GOT3 (cell line): ENCODE results near the gene PTPN14.
"Not testable (repeated sequence)": the region's sequence is repeated elsewhere in the genome, so short reads cannot be mapped to it uniquely, and the experiment has no call there.

Source experiments
- DNase-seq: peaks from one replicate; lab custom pipeline; 2025; ENCODE audit warnings: mixed read lengths; lab: John Stamatoyannopoulos, UW

Gene PTPN14

DNA sequence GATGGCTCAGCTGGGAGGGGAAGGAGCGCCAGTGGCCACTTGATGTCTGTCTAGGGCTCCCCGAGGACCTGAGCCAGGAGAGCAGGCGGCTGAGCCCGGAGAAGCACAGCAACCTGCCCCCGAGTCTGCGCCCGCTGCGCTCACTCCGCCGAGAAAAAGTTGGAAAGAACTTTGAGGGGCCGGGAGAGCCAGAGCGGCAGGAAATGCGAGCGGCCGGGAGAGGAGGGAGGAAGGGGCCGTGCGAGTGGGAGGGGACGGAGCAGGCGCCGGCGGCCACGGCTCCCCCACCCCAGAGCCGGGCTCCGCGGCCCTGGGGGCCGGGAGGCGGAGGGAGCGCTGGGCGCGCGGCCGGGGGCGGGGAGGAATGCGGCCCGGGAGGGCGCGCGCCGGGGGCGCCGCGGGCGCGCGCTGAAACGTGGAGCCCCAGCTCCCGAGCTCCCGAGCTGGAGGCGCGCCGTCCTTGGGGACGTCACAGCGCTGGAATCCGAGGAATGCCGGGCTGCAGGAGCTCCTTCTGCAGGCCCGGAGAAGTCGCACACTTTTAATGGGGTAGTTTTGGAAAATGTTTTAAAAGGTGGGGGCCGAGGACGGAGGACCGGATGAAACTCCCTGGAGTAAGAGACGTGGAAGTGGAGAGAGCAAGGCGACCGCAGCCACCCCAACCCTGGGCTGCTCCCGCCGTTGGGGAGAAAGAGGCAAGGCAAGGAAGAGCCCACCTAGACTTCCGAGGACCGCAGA is at the start of gene PTPN14:
Gene PTPN14 (minus strand): TSS at position 167 of the 738 bp plus-strand sequence. CDS start 86,799 bp downstream, outside the sequence.
- DNase-seq, result peak; percentile 58

DNA sequence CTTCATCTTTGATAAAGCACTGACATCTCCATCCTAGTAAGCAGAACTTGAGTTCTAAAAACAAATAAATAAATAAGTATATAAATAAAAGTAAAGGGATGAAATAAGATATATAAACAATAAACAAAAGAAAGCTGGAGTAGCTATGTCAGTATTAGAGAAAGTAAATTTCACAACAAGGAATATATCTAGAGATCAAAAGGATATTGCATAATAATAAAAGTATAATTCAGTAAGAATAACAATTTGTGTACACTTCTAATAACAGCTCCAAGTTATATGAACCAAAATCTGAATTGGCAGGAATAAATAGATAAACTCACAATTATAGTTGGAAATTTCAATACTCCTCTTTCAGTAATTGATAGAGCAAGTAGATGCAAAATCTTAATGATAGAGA is 41.8 kb upstream of the PTPN14 start:
- DNase-seq, result no peak

DNA sequence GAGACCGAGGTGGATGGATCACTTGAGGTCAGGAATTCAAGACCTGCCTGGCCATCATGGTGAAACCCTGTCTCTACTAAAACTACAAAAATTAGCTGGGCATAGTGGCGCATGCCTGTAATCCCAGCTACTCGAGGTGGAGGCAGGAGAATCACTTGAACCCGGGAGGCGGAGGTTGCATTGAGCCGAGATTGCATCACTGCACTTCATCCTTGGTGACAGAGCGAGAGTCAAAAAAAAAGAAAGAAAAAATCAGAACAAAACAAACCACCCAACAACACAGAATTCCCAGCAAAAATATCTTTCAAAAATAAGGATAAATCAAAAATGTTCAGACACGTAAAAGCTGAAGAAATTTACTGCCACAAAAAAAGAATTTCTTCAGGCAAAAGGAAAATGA is 40.5 kb upstream of the PTPN14 start:
- not testable (repeated sequence) for DNase-seq

DNA sequence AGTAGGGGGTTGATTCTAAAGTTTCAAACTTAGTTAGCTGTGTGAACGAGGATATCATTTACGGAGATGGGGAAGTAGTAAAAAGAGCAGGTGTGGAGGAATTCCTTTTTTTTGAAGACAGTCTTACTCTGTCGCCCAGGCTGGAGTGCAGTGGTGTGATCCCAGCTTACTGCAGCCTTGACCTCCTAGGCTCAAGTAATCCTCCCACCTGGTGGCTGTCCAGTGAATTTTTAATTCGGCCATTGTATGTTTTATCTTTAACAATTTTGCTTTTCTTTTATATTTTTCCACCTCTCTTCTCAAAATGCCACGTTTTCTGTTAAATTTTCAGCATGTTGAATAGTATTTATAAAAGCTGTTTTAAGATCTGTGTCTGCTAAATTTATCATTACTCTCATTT is 39.3 kb upstream of the PTPN14 start:
- DNase-seq, result no peak

DNA sequence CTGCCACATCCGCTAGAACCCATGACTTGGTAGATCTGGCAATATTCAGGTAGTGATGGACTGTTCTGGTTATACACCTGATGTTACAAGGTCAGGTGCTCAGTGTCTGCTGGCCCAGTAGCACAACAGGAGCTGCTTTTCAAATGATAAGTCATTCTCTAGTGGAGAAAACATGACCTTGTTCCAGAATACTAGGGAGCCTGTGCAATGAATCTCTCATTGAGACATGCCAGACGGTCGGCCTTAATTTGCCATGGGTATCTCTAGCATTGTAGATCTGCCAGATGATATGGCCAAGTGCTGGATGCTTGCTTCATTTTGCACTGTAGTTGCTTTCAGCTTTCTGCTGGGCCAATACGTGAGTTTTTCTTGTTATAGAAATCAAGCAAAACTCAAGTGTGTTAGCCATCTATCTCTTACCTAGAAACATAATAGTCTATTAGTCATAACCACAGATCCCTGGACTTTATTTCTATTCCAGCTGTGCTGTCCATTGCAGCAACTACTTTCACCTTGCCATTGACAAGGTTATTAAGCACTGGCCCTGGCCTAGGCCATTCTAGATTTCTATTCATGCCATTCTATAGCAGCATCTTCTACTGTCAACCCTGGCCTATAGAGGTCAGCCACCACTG is 37.7 kb upstream of the PTPN14 start:
- DNase-seq, result no peak

DNA sequence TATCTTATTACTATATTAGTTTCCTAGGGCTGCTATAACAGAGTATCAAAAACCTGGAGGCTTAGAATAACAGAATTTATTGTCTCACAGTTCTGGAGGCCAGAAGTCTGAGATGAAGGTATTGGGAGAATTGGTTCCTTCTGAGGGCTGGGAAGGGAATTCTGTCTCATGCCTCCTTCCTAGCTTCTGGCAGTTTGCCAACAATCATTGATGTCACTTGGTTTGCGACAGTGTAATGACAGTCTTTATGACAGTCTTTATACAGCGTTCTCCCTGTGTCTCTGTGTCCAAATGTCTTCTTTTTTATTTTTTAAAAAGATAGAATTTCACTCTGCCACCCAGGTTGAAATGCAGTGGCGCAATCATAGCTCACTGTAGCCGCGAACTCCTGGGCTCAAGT is 35.8 kb upstream of the PTPN14 start:
- DNase-seq, result no peak

DNA sequence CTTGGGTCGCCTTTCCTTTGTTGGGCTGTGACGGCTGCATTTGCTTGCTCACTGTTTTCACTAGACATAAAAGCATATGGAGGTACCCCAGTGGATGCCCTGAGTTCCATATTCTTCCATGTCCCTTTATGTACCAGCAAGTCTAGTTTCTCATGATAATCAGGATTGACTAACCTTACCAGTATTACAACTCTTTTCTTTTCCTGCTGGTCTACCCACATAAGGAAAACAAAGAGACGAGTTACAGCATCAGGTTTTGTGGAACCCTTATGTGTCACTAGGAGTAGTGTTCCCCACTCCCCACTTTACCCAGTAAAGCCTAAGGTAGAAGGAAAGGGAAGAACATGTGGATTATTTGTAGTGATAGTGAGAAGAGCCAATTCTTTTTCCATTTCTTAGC is 35.2 kb upstream of the PTPN14 start:
- no peak for DNase-seq

DNA sequence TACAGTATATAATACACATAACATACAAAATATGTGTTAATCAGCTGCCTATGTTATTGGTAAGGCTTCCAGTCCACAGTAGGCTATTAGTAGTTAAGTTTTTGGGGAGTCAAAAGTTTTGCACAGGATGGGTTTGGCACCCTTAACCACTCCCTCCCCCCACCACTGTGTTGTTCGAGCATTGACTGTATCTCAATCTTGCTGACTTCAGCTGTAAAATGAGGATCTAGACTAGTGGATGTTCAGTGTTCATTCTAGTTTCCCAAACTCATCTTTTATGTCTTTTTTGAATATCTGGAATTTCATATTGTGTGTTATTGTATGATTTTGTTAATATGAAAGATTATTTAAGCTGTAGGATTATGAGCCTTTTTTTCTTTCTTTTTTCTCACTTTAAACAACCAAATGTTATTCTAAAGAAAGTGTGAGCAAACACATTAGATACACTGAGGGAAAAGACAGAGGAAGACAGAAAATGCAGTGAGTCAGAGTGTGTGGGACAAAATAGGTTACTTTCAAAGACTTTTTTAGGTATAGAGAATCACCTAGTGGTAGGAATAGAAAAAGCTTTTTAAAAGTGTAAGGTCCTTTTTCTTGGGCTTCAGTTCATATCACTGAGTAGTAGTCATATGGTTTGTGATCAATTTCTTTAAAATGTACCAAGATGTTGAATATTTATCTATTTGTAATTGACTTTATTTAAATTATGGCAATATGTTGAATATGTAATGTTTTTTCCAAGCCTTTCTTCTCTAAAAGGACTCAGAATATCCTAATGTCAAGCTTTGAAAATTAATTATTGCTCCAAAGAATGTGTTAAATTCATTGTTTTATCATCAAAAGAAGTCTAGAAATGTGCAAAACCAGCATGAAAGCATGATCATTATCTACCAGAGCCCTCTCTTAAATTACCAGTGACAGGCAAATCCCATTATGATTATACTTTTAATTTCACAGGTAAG is 33.7 kb upstream of the PTPN14 start:
- DNase-seq, result no peak

DNA sequence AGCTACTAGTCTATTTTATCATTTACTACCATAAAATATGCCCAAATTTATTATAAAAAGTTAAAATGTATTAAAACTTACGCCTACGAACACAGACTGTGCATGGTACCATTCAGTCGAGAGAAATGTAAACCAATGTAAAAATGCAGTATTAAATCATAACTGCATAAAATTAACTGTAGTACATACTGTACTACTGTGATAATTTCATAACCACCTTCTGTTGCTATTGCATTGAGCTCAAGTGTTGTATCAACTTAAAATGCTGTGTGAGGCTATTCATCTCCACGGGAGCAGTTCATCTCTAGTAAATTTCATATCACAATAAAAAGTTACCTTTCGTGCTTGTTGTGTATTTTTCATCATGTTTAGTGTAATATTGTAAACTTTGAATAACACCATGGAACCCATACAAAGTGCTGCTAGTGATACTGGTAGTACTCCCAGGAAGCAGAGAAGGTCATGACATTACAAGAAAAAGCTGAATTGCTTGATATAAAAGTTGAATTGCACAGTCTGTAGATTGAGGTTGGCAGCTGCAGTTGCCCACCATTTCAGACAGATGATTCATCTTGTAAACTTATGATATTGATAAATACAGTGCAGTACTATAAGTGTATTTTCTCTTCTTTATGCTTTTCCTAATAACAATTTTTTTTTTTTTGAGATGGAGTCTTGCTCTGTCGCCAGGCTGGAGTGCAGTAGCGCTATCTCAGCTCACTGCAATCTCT is 32.6 kb upstream of the PTPN14 start:
- DNase-seq, result no peak

DNA sequence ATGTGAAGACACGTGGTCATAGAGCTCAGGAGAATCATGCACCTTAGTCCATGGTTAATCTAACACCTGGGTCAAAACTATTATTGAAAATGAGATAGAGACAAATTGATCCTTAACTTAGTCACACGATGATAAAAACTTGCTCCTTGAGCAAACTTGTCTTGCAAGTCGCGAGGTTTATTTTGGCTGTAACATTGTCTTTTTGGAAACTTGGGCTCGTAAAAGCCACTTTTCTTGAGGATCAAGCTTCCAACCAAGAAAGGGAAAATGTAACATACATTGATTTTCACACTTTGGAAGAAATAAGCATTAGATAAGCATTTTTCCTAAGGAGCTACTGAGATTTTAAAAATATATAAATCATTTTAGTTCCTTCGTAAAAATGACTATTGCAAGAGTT is 31.7 kb upstream of the PTPN14 start:
- no peak for DNase-seq

DNA sequence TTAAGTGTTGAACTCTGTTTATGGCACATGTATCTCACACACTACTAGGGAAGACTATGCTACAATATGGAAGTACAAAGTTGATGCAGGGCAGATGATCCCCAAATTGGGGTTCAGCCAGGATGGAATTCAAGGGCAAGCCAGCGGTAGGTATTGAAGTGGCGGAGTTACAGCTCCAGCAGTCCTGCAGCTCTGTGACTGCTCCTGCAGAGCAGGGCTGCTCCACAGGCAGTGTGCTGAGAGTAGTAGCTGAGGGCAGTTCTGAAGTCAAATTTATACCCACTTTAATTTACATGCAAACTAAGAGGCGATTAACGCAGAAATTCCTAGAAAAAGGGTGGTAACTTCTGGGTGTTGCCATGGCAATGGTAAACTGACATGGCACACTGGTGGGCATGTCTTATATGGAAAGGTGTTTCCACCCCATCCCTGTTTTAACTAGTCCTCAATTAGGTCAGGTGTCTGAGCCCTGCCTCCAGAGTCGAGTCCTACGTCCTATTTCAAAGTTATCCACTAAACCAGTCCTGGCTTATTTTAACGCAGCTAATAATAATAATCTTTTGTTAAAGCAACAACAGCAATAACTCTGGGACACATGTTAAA is 31.0 kb upstream of the PTPN14 start:
- no peak for DNase-seq

DNA sequence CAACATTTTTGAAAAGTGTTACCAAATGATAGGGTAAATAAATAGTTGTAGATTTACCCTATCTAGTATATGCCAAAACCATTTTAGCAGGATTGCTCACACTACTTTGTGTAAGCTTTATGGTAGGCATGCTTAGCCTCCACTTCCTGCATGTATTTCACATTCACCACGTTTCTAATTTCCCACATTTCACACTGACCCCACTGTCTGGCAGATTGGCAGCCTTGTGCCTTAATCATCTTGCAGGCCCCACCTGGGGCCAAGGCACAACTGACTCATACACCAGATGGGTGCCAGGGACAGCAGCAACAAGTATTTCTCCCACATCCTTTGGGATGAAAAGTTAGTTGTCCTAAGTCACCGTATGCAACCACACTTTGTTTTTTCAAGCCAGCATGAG is 30.4 kb upstream of the PTPN14 start:
- DNase-seq, result no peak

DNA sequence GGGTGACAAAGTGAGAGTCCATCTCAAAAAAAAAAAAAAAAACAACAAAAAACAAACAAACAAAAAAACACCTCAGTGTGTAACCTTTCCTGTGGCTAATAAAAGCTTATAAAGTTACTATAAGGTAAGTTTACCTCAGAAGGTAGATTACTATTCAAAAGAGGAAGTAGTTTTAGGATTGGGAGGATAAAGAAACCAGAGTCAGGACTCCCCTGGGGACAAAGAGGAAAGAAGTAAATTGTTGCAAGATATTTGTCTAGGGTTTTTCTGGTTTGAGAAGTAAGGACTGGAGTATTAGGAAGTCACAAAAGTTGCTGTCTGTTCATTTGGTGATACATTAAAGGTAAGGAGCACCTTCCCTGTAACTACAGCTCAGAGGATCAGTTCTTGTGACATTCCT is 27.8 kb upstream of the PTPN14 start:
- DNase-seq, result no peak

DNA sequence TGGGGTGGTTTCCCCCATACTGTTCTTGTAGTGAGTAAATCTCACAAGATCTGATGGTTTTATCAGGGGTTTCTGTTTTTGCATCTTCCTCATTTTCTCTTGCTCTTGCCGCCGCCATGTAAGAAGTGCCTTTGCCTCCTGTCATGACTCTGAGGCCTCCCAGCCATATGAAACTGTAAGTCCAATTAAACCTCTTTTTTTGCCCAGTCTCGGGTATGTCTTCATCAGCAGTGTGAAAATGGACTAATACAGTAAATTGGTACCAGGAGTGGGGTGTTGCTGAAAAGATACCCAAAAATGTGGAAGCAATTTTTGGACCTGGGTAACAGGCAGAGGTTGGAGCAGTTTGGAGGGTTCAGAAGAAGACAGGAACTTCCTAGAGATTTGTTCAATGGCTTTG is 24.7 kb upstream of the PTPN14 start:
- not testable (repeated sequence) for DNase-seq

DNA sequence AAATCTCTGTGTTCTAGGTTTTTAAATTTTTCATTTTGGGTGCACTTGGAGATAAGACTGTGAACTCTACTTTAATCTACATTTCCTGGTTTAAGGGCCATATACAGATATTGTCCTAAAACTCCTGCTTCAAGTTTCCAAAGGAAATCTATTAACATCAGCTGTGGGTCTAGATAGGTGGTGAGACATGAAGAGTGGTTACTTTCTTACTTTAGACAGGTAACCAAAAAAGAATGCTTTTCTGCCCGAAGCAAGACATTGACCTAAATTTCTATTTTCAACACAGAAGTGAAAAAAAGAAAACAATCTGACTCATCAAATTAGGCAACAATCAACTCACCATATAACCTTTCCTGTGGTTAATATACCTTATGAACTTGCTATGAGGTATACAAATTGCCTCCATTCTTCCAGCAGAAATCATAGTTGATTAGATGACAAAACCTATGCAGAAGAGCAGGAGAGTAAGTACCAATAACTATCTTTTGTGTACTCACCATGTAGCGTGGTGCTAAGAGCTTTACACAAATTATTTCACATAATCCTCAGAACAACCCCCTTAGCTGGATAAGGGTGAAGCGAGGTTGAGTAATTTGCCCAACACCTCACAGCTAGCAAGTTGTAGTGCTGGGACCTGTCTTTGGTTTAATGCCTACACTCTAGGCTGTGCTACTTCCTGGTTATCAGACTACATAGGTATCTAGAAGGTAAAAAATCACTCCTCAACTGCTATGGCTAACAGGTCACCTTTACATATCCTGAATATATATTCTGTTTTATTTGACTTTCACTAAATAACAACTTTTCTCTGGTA is 23.4 kb upstream of the PTPN14 start:
- no peak for DNase-seq

DNA sequence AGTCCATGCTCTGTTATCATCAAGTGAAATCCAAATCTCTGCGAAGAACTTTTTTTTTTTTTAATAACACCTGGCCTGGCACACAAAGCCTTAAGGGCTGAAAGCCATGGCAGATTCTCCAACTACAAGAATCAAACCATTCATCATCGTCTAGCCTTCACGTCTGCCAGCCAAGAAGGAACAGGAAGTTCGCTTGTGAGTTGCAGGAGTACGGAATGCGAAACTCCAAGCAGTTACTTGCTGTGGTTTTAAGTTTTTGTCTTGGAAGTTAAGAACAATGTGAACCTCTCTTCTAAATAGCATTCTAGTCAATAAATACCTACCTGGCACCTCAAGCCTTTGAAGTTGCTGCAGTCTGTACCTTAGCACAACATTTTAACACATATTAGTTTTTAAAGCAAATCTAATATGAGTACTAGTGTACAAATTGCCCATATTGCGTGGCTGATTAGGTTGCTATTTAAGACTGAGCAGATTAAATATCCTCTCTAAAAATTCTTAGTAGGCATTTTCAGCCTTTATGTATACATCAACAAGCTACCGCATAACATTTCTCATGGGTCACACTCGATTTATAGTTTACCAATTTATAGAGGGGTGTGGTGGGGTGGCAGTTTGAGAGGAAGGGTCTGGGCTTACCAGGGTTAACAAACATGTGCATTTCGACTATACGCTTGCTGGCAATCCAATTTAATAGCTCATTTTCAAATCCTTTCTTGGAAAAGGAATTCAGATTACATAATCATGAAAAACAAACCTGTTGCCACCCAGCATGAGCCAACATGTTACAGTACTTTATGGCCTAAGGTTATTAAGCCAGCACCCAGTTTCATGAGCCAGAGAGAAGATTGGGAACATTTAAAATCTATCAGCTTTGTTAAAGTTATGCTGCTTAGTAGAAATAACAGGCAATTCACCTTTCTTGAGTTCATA is 22.2 kb upstream of the PTPN14 start:
- DNase-seq, result no peak

DNA sequence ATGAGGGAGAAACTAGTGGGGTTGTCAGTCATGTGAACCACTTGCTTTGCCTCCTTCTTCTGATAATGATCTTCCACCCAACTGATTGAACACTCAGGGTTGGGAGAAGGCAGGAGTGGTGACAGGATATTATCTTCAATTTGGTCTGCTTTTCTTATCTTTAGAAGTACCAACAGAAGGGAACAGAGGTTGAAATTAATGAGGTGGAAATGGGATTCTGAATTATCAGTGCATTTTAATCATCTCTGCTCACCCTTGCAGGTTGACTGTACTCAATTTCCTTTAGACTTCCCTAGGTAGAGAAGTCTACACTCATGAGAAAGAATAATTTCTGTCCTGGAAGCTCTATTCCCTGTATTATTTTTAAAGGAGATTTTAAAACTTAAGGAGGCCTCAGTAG is 19.9 kb upstream of the PTPN14 start:
- no peak for DNase-seq

DNA sequence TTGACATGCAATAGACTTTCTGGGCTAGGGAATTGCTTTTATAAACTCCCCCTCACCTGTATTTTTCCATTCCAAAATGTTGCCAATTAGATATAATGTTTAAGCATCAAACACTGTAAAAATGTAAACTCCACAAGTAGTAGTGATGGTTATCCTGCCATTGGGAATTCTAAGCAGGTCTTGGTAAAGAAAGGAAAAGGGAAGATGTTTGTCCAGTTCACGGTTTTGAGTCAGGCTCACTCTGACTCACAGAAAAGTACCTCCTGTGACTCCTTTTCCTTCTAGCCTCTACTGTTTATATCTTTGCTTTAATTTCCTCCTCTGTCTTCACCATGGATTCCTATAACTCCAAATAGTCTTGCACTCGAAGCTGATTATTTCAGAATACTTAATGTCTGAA is 19.0 kb upstream of the PTPN14 start:
- DNase-seq, result no peak

DNA sequence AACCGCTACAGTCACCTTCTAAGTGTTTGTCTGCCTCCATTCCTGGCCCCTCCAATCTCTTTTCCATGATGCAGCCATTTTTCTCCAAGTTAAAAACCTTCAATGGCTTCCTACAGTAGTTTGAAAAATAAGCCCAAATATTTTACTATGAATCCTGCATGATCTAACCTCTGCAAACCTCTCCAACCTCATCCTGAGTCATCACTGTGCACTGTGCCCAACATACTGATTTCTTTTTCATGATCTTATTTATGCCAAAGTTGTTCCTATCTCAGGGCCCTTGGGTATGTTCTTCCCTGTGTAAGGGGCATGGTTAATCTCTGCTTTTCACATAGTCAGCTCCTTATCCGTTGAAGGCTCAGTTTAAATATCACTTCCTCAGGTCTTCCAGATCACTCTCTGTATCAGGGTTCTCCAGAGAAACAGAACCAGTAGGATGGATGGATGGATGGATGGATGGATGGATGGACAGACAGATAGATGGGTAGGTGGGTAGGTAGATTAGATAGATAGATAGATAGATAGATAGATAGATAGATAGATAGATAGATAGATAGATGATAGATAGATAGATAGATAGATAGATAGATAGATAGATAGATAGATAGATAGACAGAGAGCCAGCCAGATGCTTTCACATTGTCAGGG is 18.1 kb upstream of the PTPN14 start:
- DNase-seq, result no peak
